ENCODE data around the gene OPRL1.

DNA sequence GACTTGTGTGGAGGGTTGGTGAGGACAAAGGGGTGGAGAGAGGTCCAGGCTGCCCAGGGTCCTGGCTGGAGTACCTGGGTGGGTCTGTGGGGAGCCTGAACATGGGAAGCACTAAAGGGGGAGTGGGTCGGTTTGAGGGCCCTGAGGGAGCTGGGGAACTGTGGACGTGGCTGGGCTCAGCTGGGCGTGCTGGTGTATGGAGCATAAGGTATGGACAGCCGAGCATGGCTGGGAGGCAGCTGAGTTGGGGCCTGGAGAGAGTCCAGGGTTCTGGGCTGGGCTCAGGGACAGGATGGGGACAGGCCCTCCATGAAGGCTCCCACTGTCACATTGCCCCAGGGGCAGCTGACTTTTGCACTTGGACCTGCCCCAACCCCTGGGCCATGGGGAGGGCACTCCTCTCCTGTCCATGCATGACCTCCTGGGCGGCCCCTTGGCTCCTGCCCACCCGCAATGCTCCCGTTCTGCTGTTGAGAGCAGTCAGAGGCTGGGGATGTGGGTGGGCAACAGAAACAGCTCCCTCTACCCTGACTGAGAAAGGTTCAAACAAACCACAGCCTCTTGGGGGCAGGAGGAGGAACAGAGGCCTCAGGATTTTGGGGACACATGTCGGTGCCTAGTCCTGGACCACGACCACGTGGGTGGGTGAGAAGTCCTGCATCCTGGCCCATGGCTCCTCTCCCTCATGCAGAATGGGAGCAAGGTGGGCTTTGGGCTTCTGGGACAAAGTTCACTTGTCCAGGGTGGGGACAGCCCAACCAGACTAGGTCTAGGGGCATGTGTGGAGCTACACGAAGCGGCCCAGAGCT, 39.4 kb upstream of the OPRL1 start:
- TF ChIP-seq, protein P1, sequence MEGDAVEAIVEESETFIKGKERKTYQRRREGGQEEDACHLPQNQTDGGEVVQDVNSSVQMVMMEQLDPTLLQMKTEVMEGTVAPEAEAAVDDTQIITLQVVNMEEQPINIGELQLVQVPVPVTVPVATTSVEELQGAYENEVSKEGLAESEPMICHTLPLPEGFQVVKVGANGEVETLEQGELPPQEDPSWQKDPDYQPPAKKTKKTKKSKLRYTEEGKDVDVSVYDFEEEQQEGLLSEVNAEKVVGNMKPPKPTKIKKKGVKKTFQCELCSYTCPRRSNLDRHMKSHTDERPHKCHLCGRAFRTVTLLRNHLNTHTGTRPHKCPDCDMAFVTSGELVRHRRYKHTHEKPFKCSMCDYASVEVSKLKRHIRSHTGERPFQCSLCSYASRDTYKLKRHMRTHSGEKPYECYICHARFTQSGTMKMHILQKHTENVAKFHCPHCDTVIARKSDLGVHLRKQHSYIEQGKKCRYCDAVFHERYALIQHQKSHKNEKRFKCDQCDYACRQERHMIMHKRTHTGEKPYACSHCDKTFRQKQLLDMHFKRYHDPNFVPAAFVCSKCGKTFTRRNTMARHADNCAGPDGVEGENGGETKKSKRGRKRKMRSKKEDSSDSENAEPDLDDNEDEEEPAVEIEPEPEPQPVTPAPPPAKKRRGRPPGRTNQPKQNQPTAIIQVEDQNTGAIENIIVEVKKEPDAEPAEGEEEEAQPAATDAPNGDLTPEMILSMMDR (IDR thresholded peaks at IDR 0.05) = no peak
- TF ChIP-seq POLR2A (IDR thresholded peaks at IDR 0.05) = no peak
